GM23338 (cell line): ENCODE measurements around the gene KCNMB2. TPM values are rescaled to one million over a fixed set of nuclear protein-coding genes. Genes with fewer than 3 reads are reported as not detected.

Source experiments
- ATAC-seq: fragments of 200-7000 bp; cut with Tn5 transposase; 3 replicates; pipeline ENCODE4 v1.9.1; 2020
- DNase-seq: peaks from one replicate; pipeline ENCODE4 v3.0.0-alpha.2; 2015; ENCODE audit warnings: low spot score
- H2AFZ ChIP-seq: fragments of 200-600 bp; sonication (generic); 2 replicates; pipeline ENCODE4 v1.8.0; 2016; ENCODE audit warnings: antibody characterized with exemption, mild to moderate bottlenecking, moderate library complexity
- H3F3A ChIP-seq: fragments of 200-600 bp; sonication (generic); replicated peaks from 2 replicates; pipeline ENCODE4 v1.8.0; 2017; ENCODE audit warnings: antibody characterized with exemption, mixed run types, low read depth
- H3K27ac ChIP-seq: fragments of 200-600 bp; sonication (generic); 2 replicates; pipeline ENCODE4 v1.6.1; 2016; ENCODE audit warnings: low read depth
- H3K27me3 ChIP-seq: fragments of 200-600 bp; sonication (generic); 2 replicates; pipeline ENCODE4 v1.8.0; 2016; ENCODE audit warnings: mild to moderate bottlenecking, mixed run types, moderate library complexity; ENCODE audit not compliant: insufficient read depth
- H3K36me3 ChIP-seq: fragments of 200-600 bp; sonication (generic); 2 replicates; pipeline ENCODE4 v1.8.0; 2016; ENCODE audit warnings: mild to moderate bottlenecking; ENCODE audit not compliant: insufficient read depth
- H3K4me1 ChIP-seq: fragments of 200-600 bp; sonication (generic); 2 replicates; pipeline ENCODE4 v1.8.0; 2016; ENCODE audit warnings: mild to moderate bottlenecking, moderate library complexity; ENCODE audit not compliant: insufficient read depth
- H3K4me2 ChIP-seq: fragments of 200-600 bp; sonication (generic); 2 replicates; pipeline ENCODE4 v1.7.1; 2017; ENCODE audit warnings: mixed run types
- H3K4me3 ChIP-seq: fragments of 200-600 bp; sonication (generic); 2 replicates; pipeline ENCODE4 v1.6.1; 2016; ENCODE audit warnings: mixed run types
- H3K79me2 ChIP-seq: fragments of 200-600 bp; sonication (generic); replicated peaks from 2 replicates; pipeline ENCODE4 v1.8.0; 2017; ENCODE audit warnings: mild to moderate bottlenecking; ENCODE audit not compliant: insufficient read depth
- H3K9me2 ChIP-seq: fragments of 200-600 bp; sonication (generic); 2 replicates; pipeline ENCODE4 v1.8.0; 2017; ENCODE audit not compliant: insufficient read depth
- H4K20me1 ChIP-seq: fragments of 200-600 bp; sonication (generic); replicated peaks from 2 replicates; pipeline ENCODE4 v1.8.0; 2017; ENCODE audit warnings: mild to moderate bottlenecking; ENCODE audit not compliant: insufficient read depth
- H3K27ac Mint-ChIP-seq: 2 replicates; pipeline ENCODE4 v1.8.0; 2020; ENCODE audit warnings: inconsistent platforms, mild to moderate bottlenecking, moderate library complexity, mixed read lengths
- H3K27me3 Mint-ChIP-seq: 3 replicates; pipeline ENCODE4 v1.8.0; 2022; ENCODE audit warnings: low read depth, mild to moderate bottlenecking, moderate library complexity, mixed read lengths, inconsistent platforms; ENCODE audit not compliant: insufficient read depth, poor library complexity
- H3K36me3 Mint-ChIP-seq: 3 replicates; pipeline ENCODE4 v1.8.0; 2021; ENCODE audit warnings: low read depth, mild to moderate bottlenecking, inconsistent platforms, moderate library complexity, mixed read lengths
- H3K4me1 Mint-ChIP-seq: 3 replicates; pipeline ENCODE4 v1.8.0; 2020; ENCODE audit warnings: mild to moderate bottlenecking, inconsistent platforms, mixed read lengths
- H3K4me3 Mint-ChIP-seq: 3 replicates; pipeline ENCODE4 v1.8.0; 2021; ENCODE audit warnings: moderate library complexity, mild to moderate bottlenecking, inconsistent platforms, mixed read lengths
- H3K9me3 Mint-ChIP-seq: 3 replicates; pipeline ENCODE4 v1.8.0; 2020; ENCODE audit warnings: moderate library complexity, mild to moderate bottlenecking, inconsistent platforms, mixed read lengths
- JUNB ChIP-seq: IDR thresholded peaks from one replicate; pipeline ENCODE4 v1.6.1; 2016; ENCODE audit warnings: antibody characterized with exemption; ENCODE audit not compliant: unreplicated experiment
- NANOG ChIP-seq: IDR thresholded peaks from 2 replicates; pipeline ENCODE4 v1.6.1; 2016; ENCODE audit warnings: antibody characterized with exemption, borderline replicate concordance
- STAT1 ChIP-seq: IDR thresholded peaks from one replicate; pipeline ENCODE4 v1.6.1; 2016; ENCODE audit warnings: antibody characterized with exemption; ENCODE audit not compliant: unreplicated experiment
- polyA plus RNA-seq: library from polyadenylated mRNA; unstranded; fragments of >200 nt; fragmentation: Nextera tagmentation; extraction: Ambion mirVana; gene quantifications from 2 replicates; pipeline ENCODE4 v1.2.1, GENCODE V29; 2016
- total RNA-seq: library from RNA; depleted of rRNA; stranded (reverse); fragments of >200 nt; shearing (Covaris generic); gene quantifications from 2 replicates; pipeline ENCODE4 v1.2.3, GENCODE V29; 2014
- TF ChIP-seq, protein P1 (sequence below): IDR thresholded peaks from one replicate; pipeline ENCODE4 v1.6.1; 2018; ENCODE audit warnings: antibody characterized with exemption; ENCODE audit not compliant: unreplicated experiment
- TF ChIP-seq, protein P2 (sequence below), 2 experiments: fragments of 200-600 bp in 1 of 2; sonication (generic) in 1 of 2; conservative IDR thresholded peaks; 2 replicates each; pipeline versions ENCODE4 v1.5.1 to v1.6.1; 2016 to 2017; ENCODE audit warnings: antibody characterized with exemption in 2 of 2, low read depth in 2 of 2, mild to moderate bottlenecking in 2 of 2, moderate library complexity in 1 of 2

The KCNMB2 gene
- total and polyA plus RNA-seq, 2 experiments from 2014 or later: 0.53 TPM; not detected in 1

DNA sequence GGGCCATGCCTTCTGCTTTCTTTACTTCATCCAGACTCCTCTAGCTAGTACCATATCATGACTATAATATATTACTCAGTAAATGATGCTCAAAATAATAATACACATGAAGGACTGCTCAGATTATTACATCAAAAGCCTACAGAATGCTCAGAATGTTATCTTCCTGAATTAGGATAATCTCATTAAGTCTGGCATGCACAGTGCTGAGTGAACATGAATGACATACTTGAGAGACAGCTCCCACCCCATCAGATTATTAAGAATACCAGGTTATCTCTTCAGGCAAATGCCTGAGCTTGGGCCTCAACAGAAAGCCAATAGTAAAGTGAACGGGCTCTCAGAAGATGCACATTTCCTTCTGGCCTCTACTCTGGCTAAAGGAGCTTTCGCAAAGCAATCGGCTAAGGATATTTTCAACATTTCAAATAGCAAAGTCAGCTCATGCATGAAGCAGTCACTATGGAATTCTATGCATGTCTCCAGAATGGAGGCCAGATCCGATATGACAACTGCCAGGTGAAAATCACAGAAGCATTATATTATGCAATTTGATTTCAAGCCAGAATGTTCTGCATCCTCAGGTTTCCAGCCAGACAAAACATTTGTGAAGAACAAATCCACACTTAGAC lies 122.6 kb downstream of the KCNMB2 start (continued):
- TF ChIP-seq, protein P1, sequence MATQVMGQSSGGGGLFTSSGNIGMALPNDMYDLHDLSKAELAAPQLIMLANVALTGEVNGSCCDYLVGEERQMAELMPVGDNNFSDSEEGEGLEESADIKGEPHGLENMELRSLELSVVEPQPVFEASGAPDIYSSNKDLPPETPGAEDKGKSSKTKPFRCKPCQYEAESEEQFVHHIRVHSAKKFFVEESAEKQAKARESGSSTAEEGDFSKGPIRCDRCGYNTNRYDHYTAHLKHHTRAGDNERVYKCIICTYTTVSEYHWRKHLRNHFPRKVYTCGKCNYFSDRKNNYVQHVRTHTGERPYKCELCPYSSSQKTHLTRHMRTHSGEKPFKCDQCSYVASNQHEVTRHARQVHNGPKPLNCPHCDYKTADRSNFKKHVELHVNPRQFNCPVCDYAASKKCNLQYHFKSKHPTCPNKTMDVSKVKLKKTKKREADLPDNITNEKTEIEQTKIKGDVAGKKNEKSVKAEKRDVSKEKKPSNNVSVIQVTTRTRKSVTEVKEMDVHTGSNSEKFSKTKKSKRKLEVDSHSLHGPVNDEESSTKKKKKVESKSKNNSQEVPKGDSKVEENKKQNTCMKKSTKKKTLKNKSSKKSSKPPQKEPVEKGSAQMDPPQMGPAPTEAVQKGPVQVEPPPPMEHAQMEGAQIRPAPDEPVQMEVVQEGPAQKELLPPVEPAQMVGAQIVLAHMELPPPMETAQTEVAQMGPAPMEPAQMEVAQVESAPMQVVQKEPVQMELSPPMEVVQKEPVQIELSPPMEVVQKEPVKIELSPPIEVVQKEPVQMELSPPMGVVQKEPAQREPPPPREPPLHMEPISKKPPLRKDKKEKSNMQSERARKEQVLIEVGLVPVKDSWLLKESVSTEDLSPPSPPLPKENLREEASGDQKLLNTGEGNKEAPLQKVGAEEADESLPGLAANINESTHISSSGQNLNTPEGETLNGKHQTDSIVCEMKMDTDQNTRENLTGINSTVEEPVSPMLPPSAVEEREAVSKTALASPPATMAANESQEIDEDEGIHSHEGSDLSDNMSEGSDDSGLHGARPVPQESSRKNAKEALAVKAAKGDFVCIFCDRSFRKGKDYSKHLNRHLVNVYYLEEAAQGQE: no peak
- TF ChIP-seq JUNB: no peak

DNA sequence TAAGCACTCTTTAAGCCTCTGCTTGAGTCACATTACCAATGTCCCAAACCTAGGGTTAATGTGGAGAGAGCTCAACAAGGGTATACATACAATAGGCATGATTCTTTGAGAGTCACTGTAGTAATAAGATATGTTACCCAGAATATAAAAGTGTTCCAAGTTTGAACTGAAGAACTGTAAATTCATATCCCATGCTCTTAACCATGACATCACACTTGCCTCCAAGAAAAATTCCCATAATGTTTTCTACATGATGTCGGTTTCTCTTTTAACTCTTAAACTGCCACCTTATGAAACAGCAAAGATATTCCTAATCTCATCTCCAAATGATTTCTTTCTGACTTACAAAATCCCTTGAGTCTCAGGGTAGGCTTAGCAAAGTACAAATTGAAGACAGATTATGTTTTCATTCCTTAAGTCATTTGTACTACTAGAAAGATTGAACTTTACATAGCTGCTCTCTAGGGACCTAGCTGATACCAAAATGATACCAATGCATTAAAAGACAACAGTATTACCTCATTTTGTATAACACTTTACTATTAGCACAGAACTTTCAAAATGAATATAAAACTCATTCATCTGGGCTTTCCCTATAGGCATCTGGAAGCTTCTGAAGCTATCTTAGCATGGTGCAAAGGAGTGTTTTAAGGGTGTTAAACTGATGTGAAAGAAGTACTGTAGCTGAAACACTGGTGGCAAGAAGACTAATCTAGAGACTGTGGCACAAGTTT lies 127.1 kb downstream of the KCNMB2 start:
- Histone ChIP-seq H3K4me1 (no peaks in the 10 kb centered on the region; the same call in 1 of the 2 replicates), H3K9me2 (peaks cover 8% of the 10 kb centered on the region; the same call in 1 of the 2 replicates), H2AFZ (no peak overlapping the region), H3K27ac (no peak overlapping the region), H3K79me2 (no peaks in the 10 kb centered on the region), H3K36me3 (no peaks in the 10 kb centered on the region), H3K4me3 (no peak overlapping the region), H3K27me3 (no peaks in the 10 kb centered on the region), H4K20me1 (no peaks in the 10 kb centered on the region), H3F3A (no peaks in the 10 kb centered on the region), H3K4me2 (no peak overlapping the region)
- H3K27me3 Mint-ChIP-seq: no peaks in the 10 kb centered on the region
- no peak for DNase-seq
- H3K9me3 Mint-ChIP-seq: no peaks in the 10 kb centered on the region
- ATAC-seq: no peak
- no peaks in the 10 kb centered on the region for H3K36me3 Mint-ChIP-seq
- no peak overlapping the region for H3K27ac Mint-ChIP-seq
- no peak for TF ChIP-seq STAT1
- no peak overlapping the region for H3K4me3 Mint-ChIP-seq
- H3K4me1 Mint-ChIP-seq: peaks cover 4% of the 10 kb centered on the region; the same call in 2 of the 3 replicates

DNA sequence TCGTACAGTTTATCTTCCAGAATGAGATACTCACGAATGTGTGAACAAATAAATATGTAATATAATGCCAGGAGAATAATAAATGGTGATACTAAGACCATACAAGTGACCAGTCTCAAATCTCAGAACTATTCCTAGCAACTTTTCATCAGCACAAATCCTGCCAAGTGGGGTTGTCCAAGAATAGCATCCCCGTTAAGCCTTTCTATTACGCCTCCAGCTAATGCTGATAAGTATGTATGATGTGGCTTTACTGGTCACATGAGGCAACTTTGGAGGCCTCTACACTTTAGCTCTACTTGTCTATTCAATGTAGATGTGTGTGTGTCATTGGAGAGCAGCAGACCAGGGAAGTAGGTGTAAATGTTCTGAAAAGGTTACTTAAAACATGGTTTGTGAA lies 129.5 kb downstream of the KCNMB2 start:
- DNase-seq (no peak), ATAC-seq (no peak)
- no peaks in the 10 kb centered on the region for H3F3A ChIP-seq
- H3K27ac ChIP-seq: no peak overlapping the region
- H3K36me3 Mint-ChIP-seq: no peaks in the 10 kb centered on the region
- no peak overlapping the region for H3K4me3 Mint-ChIP-seq
- TF ChIP-seq NANOG (no peak), JUNB (no peak)
- TF ChIP-seq, protein P2, sequence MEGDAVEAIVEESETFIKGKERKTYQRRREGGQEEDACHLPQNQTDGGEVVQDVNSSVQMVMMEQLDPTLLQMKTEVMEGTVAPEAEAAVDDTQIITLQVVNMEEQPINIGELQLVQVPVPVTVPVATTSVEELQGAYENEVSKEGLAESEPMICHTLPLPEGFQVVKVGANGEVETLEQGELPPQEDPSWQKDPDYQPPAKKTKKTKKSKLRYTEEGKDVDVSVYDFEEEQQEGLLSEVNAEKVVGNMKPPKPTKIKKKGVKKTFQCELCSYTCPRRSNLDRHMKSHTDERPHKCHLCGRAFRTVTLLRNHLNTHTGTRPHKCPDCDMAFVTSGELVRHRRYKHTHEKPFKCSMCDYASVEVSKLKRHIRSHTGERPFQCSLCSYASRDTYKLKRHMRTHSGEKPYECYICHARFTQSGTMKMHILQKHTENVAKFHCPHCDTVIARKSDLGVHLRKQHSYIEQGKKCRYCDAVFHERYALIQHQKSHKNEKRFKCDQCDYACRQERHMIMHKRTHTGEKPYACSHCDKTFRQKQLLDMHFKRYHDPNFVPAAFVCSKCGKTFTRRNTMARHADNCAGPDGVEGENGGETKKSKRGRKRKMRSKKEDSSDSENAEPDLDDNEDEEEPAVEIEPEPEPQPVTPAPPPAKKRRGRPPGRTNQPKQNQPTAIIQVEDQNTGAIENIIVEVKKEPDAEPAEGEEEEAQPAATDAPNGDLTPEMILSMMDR (conservative IDR thresholded peaks at IDR 0.05; ENCODE audit: low read depth in 2 of 2): no peak
- peaks cover 9% of the 10 kb centered on the region; the same call in 2 of the 3 replicates for H3K4me1 Mint-ChIP-seq
- H3K79me2 ChIP-seq: no peaks in the 10 kb centered on the region
- no peaks in the 10 kb centered on the region for H3K27me3 ChIP-seq
- no peak overlapping the region for H3K4me2 ChIP-seq
- no peaks in the 10 kb centered on the region for H3K36me3 ChIP-seq
- peaks cover 3% of the 10 kb centered on the region; the same call in 1 of the 2 replicates for H3K4me1 ChIP-seq
- no peak overlapping the region for H3K27ac Mint-ChIP-seq
- no peaks in the 10 kb centered on the region for H4K20me1 ChIP-seq
- no peak overlapping the region for H3K4me3 ChIP-seq
- H3K9me2 ChIP-seq: peaks cover 8% of the 10 kb centered on the region; the same call in 1 of the 2 replicates
- no peaks in the 10 kb centered on the region for H3K9me3 Mint-ChIP-seq
- no peak overlapping the region for H2AFZ ChIP-seq
- no peaks in the 10 kb centered on the region for H3K27me3 Mint-ChIP-seq
